HUES48 (cell line): ENCODE data around the gene E2F6.

Experiments used
- H3K27ac ChIP-seq: one replicate; pipeline ENCODE4 v1.7.0; 2013; ENCODE audit warnings: low read depth, low read length, inconsistent platforms
- H3K27me3 ChIP-seq: 2 replicates; pipeline ENCODE4 v1.6.1; 2013; ENCODE audit warnings: mild to moderate bottlenecking, low read length; ENCODE audit not compliant: control insufficient read depth, insufficient read depth
- H3K36me3 ChIP-seq: 2 replicates; pipeline ENCODE4 v1.6.1; 2013; ENCODE audit warnings: low read length; ENCODE audit not compliant: control insufficient read depth, insufficient read depth
- H3K4me1 ChIP-seq: 2 replicates; pipeline ENCODE4 v1.6.1; 2013; ENCODE audit warnings: mild to moderate bottlenecking, low read length; ENCODE audit not compliant: control insufficient read depth, insufficient read depth
- H3K4me3 ChIP-seq: 2 replicates; pipeline ENCODE4 v1.5.1; 2013; ENCODE audit warnings: mild to moderate bottlenecking, low read depth, low read length
- H3K9ac ChIP-seq: 2 replicates; pipeline ENCODE4 v1.6.1; 2013; ENCODE audit warnings: mild to moderate bottlenecking, low read depth, low read length, moderate library complexity
- H3K9me3 ChIP-seq: 2 replicates; pipeline ENCODE4 v1.6.1; 2013; ENCODE audit warnings: low read length; ENCODE audit not compliant: control insufficient read depth, insufficient read depth

E2F6 gene

DNA sequence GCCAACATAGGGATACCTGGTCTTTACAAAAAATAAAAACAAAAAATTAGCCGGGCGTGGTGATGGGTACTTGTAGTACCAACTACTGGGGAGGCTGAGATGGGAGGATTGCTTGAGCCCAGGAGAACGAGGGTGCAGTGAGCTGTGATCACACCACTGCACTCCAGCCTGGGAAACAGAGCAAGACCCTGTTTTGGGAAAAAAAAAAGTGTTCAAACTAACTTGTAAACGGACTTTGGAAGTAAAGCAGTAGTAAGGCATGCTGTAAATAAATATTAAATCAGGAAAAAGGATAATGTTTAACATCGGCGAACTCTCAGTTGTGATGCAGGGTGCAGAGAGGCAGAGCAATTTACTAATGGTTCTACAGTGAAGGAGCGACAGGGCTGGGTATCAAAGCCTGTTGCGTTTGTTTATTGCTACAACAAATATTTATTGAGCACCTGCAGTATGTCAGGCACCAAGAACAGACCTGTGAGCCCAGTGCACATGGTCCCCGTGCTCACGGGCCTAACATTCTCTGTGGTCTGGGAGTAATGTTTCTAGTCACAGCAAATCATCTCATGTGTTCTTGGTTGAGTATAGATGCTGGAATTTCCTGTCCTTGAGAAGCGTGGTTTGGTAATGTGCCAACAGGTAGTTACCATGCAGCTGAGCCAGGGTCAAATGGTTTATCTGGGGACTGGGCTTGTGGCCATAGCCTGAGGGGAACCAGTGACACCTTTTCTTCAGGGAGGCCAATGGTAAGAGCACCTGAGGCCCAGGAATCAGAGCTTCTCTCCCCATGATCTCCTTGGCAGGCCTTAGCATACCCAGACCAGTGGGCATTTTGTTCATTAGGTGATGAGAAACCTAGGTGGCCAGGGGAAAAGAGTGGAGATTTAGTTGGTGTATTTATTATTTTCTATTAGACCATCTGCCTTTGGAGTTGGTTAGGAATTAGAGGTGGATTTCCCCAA is 40.0 kb upstream of the E2F6 start:
- Histone ChIP-seq H3K9me3 (no peaks in the 10 kb centered on the region), H3K27ac (no peak overlapping the region), H3K36me3 (no peaks in the 10 kb centered on the region), H3K27me3 (no peaks in the 10 kb centered on the region), H3K9ac (no peak overlapping the region), H3K4me3 (no peak overlapping the region), H3K4me1 (0 out of 2 replicates have a peak, but pooled peaks cover under 1% of the 10 kb centered on the region)

DNA sequence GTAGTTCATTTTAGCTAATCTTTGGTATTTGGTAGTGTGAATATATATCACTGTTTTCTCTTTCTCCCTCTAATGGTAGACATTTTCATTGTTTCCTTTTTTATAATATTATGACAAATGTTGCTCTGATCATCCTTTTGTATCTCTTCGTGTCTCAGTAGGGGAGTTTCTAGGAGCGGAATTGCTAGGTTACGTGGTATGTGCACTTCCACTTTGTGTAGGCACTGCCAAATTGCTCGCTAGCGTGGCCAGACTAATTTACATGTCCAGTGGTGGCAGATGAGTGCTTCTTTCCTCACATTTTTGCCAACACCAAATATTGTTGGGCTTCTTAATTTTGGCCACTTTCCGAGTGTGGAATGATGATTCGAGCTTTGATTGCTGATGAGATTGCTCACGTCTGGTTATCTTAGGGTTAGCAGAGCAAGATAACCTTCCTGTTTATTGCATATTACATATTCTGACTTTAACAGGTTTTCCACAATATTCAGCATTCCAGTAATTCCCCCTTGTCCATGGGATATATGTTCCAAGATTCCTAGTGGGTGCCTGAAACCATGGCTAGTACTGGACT is 37.5 kb upstream of the E2F6 start:
- Histone ChIP-seq H3K9ac (no peak overlapping the region), H3K27ac (no peak overlapping the region), H3K4me3 (no peak overlapping the region), H3K36me3 (no peaks in the 10 kb centered on the region), H3K27me3 (no peaks in the 10 kb centered on the region), H3K9me3 (no peaks in the 10 kb centered on the region), H3K4me1 (peaks cover 17% of the 10 kb centered on the region; the same call in 1 of the 2 replicates)

DNA sequence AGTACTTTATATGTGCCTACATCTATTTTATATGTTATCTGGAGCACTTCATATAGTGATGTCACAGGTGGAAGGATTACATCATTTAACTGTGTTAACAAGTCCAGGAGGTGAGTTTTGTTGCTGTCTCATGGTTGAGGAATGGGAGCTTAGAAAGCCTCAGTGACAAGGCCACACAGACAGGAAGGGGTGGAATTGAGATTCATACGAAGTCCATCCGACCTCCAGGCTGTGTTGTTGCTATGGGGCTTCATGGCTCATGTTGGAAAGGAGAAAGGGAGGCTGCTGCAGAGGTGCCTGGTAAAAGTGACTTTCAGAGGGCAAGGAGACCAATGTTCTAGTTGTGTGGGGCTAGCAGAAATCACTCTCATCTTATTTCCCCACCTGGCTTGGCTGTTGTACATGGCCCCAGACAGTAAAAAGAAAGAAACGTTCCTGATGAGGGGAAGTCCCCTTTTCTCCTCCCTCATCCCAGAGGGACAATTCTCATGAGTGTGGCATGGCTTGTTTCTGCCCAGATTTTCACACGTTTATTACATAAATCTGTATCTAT is 36.9 kb upstream of the E2F6 start:
- Histone ChIP-seq H3K4me3 (no peak overlapping the region), H3K27me3 (no peaks in the 10 kb centered on the region), H3K9me3 (no peaks in the 10 kb centered on the region), H3K27ac (no peak overlapping the region), H3K36me3 (no peaks in the 10 kb centered on the region), H3K4me1 (peaks cover 17% of the 10 kb centered on the region; the same call in 1 of the 2 replicates), H3K9ac (no peak overlapping the region)

DNA sequence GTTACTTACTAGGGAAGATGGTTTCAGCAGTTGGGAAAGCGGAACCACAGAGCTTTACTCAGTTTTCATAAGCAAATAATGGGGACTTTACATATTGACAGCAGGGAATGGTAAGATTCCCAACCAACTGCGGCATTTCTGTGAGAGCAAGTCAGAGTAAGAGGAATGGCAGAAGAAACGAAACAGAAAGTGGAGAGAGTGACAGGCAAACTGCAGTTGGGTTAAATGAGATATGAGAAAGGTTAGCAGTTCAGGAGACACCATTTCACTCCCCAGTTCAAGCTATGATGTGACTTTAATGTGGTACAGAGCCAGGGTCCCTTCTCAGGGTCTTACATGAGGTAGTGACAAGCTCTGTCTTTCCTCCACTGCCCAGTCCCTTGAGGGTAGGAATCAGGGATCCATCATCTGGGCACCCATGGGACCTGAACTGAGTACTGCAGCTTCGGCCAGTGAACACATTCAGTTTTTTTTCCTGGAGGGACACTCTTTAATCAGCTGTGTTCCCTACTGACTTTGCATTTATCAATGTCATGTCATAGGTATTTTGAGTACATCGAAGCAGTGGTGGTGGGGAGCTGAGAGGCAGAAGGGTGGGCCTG is 34.8 kb upstream of the E2F6 start:
- Histone ChIP-seq H3K36me3 (no peaks in the 10 kb centered on the region), H3K27ac (no peak overlapping the region), H3K9me3 (no peaks in the 10 kb centered on the region), H3K9ac (no peak overlapping the region), H3K4me3 (no peak overlapping the region), H3K27me3 (no peaks in the 10 kb centered on the region), H3K4me1 (peaks cover 21% of the 10 kb centered on the region; the same call in 1 of the 2 replicates)

DNA sequence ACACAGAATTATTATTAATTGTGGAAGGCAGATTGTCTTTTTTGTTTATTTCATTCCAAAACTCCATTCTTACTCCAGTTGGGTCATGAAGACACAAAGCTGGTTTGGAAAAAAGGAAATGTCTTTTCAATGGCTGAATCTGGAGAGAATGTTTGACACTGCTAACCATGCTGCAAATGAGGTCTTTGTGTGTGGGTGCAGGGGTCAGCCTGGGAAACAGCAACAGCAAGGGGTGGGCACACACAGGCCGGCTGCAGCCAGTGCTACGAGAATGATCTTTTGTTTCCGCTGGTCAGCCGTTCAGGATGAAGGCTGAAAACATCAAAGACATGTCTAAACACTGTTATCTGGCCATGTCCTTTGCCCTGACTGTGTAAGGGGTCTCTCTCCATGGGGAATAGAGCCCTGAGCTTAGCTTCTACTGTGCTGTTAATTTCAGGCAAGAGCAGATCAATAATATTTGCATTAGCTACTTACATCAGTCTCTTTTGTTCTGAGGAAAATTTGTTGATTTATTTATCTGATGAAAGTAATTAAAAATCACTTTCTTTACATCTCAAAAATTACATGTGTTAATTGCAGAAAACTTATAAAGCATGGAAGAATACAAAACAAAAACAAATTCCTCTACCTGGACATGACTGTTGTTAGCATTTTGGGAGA is 33.3 kb upstream of the E2F6 start:
- Histone ChIP-seq H3K27ac (peak overlapping the region; percentile 83), H3K27me3 (no peaks in the 10 kb centered on the region), H3K9ac (no peak overlapping the region), H3K4me3 (no peak overlapping the region), H3K36me3 (no peaks in the 10 kb centered on the region), H3K9me3 (no peaks in the 10 kb centered on the region), H3K4me1 (peaks cover 23% of the 10 kb centered on the region; the same call in 1 of the 2 replicates)

DNA sequence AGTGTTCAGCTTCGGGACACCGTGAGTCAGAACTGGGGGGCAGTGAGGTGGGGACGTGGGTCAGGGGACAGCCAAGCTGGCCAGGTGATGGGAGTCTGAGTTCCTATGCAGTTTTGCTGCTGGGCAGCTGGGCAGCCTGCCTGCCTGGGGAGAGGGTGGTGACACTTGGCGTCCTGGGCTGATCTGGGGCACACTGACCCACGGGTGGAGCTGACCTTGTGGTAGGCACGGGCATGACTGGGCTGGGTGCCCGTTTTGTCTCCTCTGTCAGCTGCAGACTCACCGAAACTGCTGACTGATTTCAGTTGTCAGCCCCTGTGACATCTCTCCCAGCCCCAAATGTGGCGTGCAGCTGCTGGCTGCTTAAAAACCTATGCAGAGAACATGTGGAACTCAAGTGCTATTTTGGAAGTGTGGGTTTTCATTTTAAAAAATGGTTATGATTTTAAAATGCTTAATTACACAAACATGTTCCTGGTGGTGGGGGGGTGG is 32.6 kb upstream of the E2F6 start:
- Histone ChIP-seq H3K9ac (no peak overlapping the region), H3K27me3 (no peaks in the 10 kb centered on the region), H3K27ac (peak overlapping the region; percentile 83), H3K4me1 (peaks cover 23% of the 10 kb centered on the region; the same call in 1 of the 2 replicates), H3K36me3 (no peaks in the 10 kb centered on the region), H3K4me3 (no peak overlapping the region), H3K9me3 (no peaks in the 10 kb centered on the region)

DNA sequence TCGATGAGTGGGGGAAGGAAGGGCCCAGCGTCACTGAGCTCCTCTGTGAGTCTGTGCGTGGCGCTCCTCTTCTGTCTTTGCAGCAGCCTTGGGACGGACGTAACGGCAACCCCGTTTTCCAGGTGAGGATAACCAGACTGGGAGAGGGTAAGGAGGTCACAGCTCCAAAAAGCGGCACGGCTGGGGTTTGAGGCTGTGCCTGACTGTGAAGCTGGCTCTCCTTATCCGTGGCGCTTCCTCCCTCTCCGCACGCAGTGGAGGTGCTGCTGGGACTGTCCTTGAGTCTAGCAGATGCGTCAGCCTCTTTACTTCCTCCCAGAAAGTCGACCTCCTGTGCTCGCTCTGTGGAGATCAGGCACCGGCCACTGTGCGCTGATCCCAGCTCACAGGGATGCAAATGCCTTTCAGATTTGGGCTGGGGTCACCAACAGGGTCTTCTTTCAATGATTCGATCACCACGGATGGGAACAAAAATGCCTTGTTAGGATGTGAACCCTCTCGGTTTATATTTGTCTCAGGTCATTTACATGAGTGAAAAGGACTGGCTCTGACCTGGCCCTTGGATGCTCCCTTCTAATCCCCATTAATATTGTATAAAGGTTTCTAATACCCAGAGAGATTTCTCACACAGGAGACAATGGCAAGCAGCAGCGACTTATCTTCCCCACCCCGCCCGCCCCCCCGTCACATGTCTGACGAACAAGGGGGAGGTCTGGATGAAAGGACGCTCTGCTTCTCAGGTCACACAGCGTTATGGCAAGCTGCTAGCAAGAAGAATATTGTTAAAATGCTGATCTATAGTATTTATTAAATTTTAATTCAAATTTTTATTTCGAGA is 30.1 kb upstream of the E2F6 start:
- no peaks in the 10 kb centered on the region for H3K27me3 ChIP-seq
- H3K9me3 ChIP-seq: no peaks in the 10 kb centered on the region
- H3K36me3 ChIP-seq: no peaks in the 10 kb centered on the region
- H3K4me1 ChIP-seq: peaks cover 23% of the 10 kb centered on the region; the same call in 1 of the 2 replicates
- H3K9ac ChIP-seq: no peak overlapping the region
- no peak overlapping the region for H3K4me3 ChIP-seq
- H3K27ac ChIP-seq: peak overlapping the region; percentile 88

DNA sequence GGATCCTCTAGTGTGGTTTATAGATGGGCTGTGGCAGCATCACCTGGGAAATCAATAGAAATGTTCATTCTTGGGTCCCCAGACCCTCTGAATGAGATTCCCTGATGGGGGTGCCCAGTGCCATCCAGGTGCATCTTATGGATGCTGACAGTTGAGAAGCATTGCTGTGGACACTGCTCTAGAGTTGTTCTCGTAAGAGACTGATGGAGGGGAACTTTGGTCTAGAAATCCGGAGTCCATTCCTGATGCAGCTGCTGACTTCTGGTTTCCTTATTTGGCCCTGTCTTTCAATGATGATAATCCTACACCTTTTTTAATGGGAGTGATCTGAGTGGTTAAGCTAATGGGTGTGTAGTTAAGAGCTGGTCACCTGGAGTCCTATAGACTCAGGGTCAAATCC is 28.3 kb upstream of the E2F6 start:
- no peaks in the 10 kb centered on the region for H3K36me3 ChIP-seq
- peaks cover 15% of the 10 kb centered on the region; the same call in 1 of the 2 replicates for H3K4me1 ChIP-seq

DNA sequence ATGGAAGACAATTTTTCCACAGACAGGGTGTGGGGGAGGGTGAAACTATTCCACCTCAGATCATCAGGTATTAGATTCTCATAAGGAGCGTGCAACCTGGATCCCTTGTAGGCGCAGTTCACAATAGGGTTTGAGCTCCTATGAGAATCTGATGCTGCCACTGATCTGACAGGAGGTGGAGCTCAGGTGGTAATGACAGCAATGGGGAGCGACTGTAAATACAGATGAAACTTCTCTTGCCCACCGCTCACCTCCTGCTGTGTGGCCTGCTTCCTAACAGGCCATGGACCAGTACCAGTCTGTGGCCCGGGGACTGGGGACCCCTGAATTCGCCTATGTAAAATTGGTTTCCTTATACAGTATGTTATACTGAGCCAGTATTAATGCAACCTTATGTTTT is 27.3 kb upstream of the E2F6 start:
- Histone ChIP-seq H3K27me3 (no peaks in the 10 kb centered on the region), H3K4me1 (0 out of 2 replicates have a peak, but pooled peaks cover 6% of the 10 kb centered on the region), H3K4me3 (no peak overlapping the region), H3K9me3 (no peaks in the 10 kb centered on the region), H3K27ac (no peak overlapping the region), H3K36me3 (no peaks in the 10 kb centered on the region), H3K9ac (no peak overlapping the region)

More for the DNA sequence above, 28.3 kb upstream of the E2F6 start:
- no peaks in the 10 kb centered on the region for H3K27me3 ChIP-seq
- H3K9me3 ChIP-seq: no peaks in the 10 kb centered on the region
- no peak overlapping the region for H3K27ac ChIP-seq
- H3K4me3 ChIP-seq: no peak overlapping the region
- H3K9ac ChIP-seq: no peak overlapping the region

DNA sequence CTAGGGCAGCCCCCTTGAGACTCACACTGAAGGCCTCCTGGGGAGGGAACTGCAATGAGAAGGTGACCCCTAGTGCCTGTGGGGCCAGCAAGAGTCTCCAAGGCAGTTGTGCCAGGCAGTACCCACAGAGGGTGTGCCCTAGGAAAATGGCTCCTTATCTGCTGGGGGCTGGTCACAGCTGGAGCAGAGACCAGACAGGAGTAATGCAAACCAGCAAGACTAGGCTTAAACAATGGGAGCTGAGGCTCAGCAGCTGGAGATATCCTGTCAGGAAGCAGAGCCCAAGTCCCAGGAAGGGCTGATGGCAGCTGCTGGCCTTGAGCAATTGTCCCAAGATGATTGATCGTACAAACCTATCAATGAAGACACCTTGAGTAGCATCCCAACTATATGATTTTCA is 26.8 kb upstream of the E2F6 start:
- H3K27me3 ChIP-seq: no peaks in the 10 kb centered on the region
- no peak overlapping the region for H3K27ac ChIP-seq
- no peaks in the 10 kb centered on the region for H3K36me3 ChIP-seq
- H3K4me1 ChIP-seq: 0 out of 2 replicates have a peak, but pooled peaks cover 6% of the 10 kb centered on the region
- H3K4me3 ChIP-seq: no peak overlapping the region
- no peak overlapping the region for H3K9ac ChIP-seq
- H3K9me3 ChIP-seq: no peaks in the 10 kb centered on the region
